OCI-LY7 (cell line): Measurements from ENCODE around the gene IPO9.

Experiments used
- EZH2phosphoT487 ChIP-seq: fragments of 200-600 bp; sonication (generic); IDR thresholded peaks from 2 replicates; pipeline ENCODE4 v1.6.1; 2018; ENCODE audit warnings: low read depth, borderline replicate concordance, mild to moderate bottlenecking, mixed run types, antibody characterized with exemption, low read length, moderate library complexity, mixed read lengths
- TF ChIP-seq, protein P1 (sequence below): fragments of 200-600 bp; sonication (generic); conservative IDR thresholded peaks from 2 replicates; pipeline ENCODE4 v1.5.1; 2014; ENCODE audit warnings: mild to moderate bottlenecking, antibody characterized with exemption, low read length, moderate library complexity, mixed read lengths

- TF ChIP-seq, protein P1, sequence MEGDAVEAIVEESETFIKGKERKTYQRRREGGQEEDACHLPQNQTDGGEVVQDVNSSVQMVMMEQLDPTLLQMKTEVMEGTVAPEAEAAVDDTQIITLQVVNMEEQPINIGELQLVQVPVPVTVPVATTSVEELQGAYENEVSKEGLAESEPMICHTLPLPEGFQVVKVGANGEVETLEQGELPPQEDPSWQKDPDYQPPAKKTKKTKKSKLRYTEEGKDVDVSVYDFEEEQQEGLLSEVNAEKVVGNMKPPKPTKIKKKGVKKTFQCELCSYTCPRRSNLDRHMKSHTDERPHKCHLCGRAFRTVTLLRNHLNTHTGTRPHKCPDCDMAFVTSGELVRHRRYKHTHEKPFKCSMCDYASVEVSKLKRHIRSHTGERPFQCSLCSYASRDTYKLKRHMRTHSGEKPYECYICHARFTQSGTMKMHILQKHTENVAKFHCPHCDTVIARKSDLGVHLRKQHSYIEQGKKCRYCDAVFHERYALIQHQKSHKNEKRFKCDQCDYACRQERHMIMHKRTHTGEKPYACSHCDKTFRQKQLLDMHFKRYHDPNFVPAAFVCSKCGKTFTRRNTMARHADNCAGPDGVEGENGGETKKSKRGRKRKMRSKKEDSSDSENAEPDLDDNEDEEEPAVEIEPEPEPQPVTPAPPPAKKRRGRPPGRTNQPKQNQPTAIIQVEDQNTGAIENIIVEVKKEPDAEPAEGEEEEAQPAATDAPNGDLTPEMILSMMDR = peak; percentile 99
- TF ChIP-seq EZH2phosphoT487 = no peak
Measured at GRCh38 chr1:201792534-201793305, 36.2 kb upstream of the IPO9 start.
